GM18909 (cell line): ENCODE measurements around the gene KCTD2.
"Not testable (repeated sequence)": the region's sequence is repeated elsewhere in the genome, so short reads cannot be mapped to it uniquely, and the experiment has no call there.

ENCODE experiments used
- ATAC-seq: cut with Tn5 transposase; IDR thresholded peaks from one replicate; pipeline ENCODE4 v1.9.1; 2021; ENCODE audit warnings: mild to moderate bottlenecking; ENCODE audit not compliant: unreplicated experiment, poor library complexity

KCTD2 gene

GRCh38 chr17:75048249-75048878 is 1.3 kb downstream of the KCTD2 start:
- no peak for ATAC-seq

- ATAC-seq, result no peak
Observed at GRCh38 chr17:75049057-75049456, 2.0 kb downstream of the KCTD2 start.

GRCh38 chr17:75049706-75050105 is 2.7 kb downstream of the KCTD2 start:
- no peak for ATAC-seq

DNA sequence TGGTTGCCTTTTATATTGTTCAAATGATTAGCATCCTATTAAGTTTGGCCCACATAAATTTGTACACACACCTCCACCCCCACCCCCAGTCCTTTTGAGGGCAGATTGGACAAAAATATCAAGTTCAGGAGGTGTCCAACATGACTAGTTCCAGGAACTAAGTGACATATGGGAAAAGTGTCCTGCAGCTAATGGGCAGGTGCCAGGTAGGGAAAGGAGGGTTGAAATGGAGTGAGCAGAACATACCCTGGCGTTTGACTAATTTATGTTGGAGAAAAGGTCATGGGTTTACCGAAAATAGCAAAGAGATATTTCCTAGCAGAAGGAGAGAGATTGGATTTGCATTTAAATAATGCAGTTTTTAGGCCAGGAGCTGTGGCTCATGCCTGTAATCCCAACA is 4.9 kb downstream of the KCTD2 start:
- ATAC-seq, result no peak

DNA sequence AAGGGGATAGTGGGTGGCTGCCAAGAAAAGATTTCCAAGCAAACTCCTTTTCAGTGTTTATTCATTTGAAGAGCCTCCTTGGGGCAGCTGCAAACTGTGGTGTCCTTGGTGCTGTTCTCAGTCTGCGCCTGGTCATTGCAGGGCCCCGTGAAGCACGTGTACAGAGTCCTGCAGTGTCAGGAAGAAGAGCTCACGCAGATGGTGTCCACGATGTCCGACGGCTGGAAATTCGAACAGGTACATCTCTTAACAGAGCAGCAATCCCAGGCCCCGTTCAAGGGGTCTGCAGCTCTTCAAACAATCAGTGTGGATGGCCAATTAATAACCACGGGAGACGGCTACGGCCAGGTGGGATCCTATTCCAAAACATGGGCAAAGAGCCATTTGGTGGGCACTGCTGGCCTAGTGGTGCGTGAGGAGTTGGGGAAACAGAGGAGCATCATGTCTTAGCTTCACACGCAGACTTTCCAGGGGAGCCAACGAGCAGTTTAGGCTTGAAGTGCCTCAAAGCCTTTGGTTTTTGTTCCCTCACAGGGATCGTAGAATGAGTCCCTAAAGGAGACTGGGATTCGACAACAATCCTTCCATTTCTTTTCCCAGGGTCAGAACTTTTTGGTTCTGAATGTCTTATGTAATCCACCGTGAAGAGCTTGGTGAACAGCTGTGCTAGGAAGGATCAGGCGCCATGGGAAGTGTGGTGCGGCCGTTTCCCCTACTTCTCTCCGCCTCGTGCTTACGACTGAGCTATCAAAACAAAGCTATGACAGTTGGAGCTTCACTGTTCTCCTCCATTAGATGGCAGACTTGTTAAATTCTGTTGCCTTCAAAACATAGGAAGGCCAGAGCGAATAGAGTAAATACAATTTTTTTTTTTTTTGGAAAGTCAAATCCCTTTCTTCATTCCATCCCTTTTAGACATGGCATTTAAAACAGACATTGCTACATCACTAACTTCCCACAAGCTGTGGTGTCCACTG is 12.6 kb downstream of the KCTD2 start:
- ATAC-seq, result no peak

GRCh38 chr17:75060434-75061054 is 13.5 kb downstream of the KCTD2 start:
- ATAC-seq, result no peak

DNA sequence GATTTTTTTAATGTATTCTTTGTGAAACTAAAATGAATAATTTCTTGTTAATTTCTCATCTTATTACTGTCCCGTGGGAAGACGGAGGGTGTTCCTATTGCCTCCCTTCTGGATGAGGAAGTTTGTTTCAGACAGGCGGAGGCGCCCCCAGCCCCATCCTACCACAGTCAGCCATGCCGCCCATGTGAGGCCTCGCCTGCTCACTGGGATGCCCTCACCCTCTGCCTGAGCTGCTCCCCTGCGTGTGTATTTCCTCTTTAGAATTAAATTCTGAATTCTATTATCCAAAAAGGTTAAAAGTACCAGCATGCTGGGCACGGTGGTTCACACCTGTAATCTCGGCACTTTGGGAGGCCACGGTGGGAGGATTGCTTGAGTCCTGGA is 14.0 kb downstream of the KCTD2 start:
- ATAC-seq, result no peak

DNA sequence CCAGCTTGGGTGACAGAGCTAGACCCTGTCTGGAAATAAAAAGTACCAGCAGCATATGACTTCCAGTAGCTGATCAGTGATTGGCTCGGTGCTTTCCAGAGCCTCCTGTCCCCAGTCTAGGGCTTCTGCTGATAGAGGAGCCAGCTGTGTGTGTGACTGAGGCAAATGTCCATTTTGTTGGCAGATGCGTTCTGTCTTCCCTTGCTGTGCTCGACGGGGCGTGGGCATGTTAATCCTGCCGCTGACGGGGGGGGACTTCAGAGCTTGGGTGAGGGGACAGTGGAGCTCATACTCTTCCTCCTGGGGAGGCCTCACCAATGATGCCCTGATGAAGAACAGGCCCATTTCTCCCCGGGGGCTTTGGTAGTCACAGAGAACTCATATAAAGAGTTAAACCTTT is 14.6 kb downstream of the KCTD2 start:
- ATAC-seq, result no peak

GRCh38 chr17:75063201-75063600 is 16.2 kb downstream of the KCTD2 start:
- ATAC-seq, result no peak

DNA sequence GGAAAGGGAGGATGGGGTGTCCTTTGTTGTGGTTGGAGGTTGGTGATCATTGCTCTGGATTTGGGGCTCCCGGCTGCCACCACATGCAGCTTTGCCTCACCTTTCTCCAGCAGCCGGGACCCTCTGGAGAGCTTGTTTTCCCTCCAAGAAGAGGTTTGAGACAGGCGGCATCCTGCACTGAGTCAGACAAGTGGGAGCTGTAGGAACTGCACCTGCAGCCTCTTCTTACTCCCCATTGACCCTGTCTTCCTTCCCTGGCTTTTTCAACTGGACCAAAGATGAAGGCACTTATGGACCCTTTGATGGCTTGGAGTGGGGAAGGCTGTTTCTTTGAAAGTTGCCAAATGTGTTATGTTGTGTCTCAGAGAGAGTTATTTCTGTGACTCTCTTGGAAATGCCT is 16.6 kb downstream of the KCTD2 start:
- ATAC-seq, result no peak

DNA sequence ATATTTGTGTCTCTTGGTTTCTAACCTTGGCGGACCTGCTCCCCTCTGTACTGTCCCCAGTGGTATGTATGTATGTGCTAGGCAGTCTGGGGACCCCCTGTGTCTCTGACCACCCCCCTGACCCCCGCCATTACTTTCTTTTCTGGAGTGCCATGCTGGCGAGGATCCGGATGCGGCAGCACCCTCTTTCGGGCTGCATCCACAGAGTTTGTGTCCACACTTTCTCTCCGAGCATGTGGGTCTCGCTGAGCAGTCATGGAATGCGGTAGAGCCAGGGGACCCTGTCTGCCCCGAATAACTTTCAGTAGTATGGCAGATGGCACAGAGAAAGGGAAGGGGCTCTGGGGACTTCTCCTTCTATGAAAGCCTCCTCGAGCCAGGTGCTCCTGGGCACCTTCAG is 17.0 kb downstream of the KCTD2 start:
- ATAC-seq, result no peak

GRCh38 chr17:75064460-75064859 is 17.4 kb downstream of the KCTD2 start:
- ATAC-seq, result no peak

- ATAC-seq, result no peak
Observed at GRCh38 chr17:75064867-75065561, 18.0 kb downstream of the KCTD2 start.

DNA sequence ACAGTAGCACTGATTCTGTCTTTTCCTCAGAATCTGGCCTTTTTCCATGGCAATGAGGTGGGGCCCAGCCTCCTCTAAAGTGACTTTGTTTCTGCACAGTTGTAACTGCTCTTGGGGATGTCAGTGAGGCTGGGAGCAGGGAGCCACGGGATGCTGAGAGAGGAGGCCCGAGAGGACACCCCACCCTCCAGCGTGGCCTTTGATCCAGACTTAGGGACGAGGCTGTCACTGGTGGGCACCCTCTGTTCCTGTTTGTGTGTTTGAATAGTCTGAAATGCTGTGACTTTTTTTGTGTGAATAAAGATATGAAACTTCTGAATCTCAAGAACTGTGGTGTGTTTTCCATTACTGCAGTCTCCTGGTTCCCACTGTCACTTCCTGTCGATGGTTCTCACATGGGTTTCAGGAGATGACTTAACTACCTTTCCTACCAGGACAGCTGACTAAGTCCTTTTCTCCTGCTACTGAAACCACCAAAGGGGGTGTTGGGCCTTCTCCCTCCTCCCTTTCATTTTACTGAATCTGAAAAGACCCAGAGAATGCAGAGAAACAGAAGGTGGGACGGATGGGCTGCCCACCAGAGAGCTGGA is 18.6 kb downstream of the KCTD2 start:
- no peak for ATAC-seq

GRCh38 chr17:75067856-75068255 is 20.8 kb downstream of the KCTD2 start:
- no peak for ATAC-seq

- no peak for ATAC-seq
Observed at GRCh38 chr17:75068750-75069149, 21.7 kb downstream of the KCTD2 start.

DNA sequence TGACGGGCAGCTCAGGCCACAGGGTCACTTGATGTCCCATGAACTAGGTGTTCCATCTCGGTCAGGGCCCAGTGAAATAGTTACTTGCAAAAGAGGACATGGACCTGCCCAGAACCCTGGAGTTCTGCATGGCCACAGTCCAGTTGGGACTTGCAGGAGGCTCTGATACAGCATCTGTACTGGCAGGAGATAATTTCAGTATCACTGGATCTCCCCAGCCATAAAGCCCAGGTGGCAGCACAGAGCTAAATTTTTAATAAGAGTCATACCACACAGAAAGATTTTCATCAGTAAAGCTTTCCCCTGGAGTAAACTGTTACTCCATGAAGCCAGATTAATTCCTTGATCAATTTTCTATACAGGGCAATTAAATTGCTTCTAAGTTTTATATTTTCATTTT is 22.8 kb downstream of the KCTD2 start:
- no peak for ATAC-seq

DNA sequence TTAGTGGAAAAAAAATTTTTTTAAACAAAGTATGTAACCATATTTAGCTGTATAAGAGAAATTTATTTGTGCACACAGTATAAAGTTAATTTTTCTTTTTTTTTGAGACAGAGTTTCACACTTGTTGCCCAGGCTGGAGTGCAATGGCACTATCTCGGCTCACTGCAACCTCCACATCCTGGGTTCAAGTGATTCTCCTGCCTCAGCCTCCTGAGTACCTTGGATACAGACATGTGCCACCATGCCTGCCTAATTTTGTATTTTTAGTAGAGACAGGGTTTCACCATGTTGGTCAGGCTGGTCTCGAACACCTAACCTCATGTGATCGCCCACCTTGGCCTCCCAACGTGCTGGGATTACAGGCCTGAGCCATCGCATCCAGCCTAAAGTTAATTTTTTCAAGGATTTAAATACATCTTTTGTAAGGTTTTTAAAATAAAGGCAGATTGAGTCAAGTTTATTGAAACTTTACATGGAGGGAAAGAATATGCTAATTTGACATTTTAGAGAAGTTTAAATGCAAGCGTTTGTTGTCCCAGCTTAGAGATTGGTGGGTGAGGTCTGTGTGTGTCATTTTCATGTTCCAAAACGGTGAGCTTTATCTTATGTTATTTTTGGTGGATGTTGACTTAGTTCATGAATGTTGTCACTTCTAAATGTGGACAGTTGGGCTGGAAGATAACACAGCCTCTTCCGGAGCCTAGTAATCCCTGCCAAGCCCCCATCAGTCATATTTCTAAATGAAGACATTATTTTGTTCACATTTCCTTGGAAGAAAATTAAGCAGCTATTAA is 24.6 kb downstream of the KCTD2 start:
- not testable (repeated sequence) for ATAC-seq

- ATAC-seq, result not testable (repeated sequence)
Observed at GRCh38 chr17:75072909-75073308, 25.9 kb downstream of the KCTD2 start.
